Spinal cord (tissue), 10 donors: ENCODE measurements around the gene RIMS4. TPM values are rescaled to one million over a fixed set of nuclear protein-coding genes. Genes with fewer than 3 reads are reported as not detected.

Experiments used
- DNase-seq, 6 donors: peaks; one replicate each; pipeline versions ENCODE4 v3.0.0 to v3.0.0-alpha.2; 2013 to 2015; ENCODE audit warnings: low spot score in 6 of 6, low read depth in 4 of 6
- H3K27ac ChIP-seq: one replicate; pipeline ENCODE4 v1.5.1; 2013; ENCODE audit warnings: low read depth, low read length, control low read depth
- H3K27me3 ChIP-seq: one replicate; pipeline ENCODE4 v1.6.1; 2013; ENCODE audit warnings: low read length; ENCODE audit not compliant: control insufficient read depth, insufficient read depth
- H3K36me3 ChIP-seq: one replicate; pipeline ENCODE4 v1.6.1; 2013; ENCODE audit warnings: low read length; ENCODE audit not compliant: control insufficient read depth, insufficient read depth
- H3K4me1 ChIP-seq: one replicate; pipeline ENCODE4 v1.6.1; 2013; ENCODE audit warnings: low read length; ENCODE audit not compliant: control insufficient read depth, insufficient read depth
- H3K4me3 ChIP-seq: one replicate; pipeline ENCODE4 v1.5.1; 2013; ENCODE audit warnings: low read depth, low read length, control low read depth
- H3K9me3 ChIP-seq: one replicate; pipeline ENCODE4 v1.6.1; 2013; ENCODE audit warnings: low read length; ENCODE audit not compliant: control insufficient read depth, insufficient read depth
- WGBS: methylation state at CpG from one replicate; pipeline ENCODE4 v1.1.5; 2013; ENCODE audit warnings: missing lambda C conversion rate; ENCODE audit not compliant: insufficient coverage; 5-methylcytosine and 5-hydroxymethylcytosine counted together
- polyA plus RNA-seq, 2 donors: library from polyadenylated mRNA; unstranded; fragments of 120-200 nt; gene quantifications; one replicate each; pipeline ENCODE4 v1.2.1, GENCODE V29; 2013; ENCODE audit not compliant: insufficient read length in 2 of 2
- total RNA-seq, 2 donors: library from RNA; depleted of rRNA in 1 of 2; stranded (reverse); fragments of 120-200 nt in 1 of 2; fragments of >200 nt in 1 of 2; gene quantifications; one replicate each; pipeline versions ENCODE4 v1.2.3 to v1.2.4, GENCODE V29; 2013 to 2014
- donor health status: healthy.

RIMS4 gene
- total and polyA plus RNA-seq, 4 donors = 12.4 to 51.2 (median 37.7) TPM

DNA sequence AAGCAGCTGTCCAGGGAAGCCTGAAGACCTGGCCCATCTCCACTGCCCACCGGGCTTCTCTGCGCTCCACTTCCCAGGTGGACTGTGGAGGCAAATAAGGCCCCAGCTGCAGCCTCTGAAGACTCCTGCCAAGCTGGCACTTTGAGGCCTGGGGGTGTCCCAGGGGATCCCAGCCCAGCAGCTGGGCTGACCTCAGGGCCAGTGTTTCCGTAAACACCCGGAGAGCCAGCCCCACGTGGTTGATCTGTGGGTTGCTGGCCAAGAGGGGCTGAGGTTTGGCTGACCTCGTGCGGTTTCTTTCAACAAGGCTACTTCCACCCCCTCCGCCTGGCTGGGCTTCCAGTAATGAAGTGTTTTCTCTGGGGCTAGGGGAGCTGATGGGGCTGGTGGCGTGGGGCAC is 107.6 kb downstream of the RIMS4 start:
- Histone ChIP-seq H3K9me3 (no peaks in the 10 kb centered on the region), H3K36me3 (no peaks in the 10 kb centered on the region), H3K4me1 (peaks cover 24% of the 10 kb centered on the region), H3K27me3 (no peaks in the 10 kb centered on the region), H3K4me3 (no peak overlapping the region), H3K27ac (no peak overlapping the region)
- 42% methylated on average over 8 of the region's 9 CpGs for whole genome bisulfite sequencing
- DNase-seq = peak in 1 of 6 donors; percentile 76

GRCh38 chr20:44701858-44702256 is 108.5 kb downstream of the RIMS4 start:
- Histone ChIP-seq H3K27me3 (no peaks in the 10 kb centered on the region), H3K9me3 (no peaks in the 10 kb centered on the region), H3K4me3 (no peak overlapping the region), H3K36me3 (no peaks in the 10 kb centered on the region), H3K4me1 (peaks cover 24% of the 10 kb centered on the region), H3K27ac (no peak overlapping the region)
- DNase-seq = no peak
- 100% methylated on average over 1 of the region's 7 CpGs for WGBS

Other genes with a start within 250 kb of the RIMS4 start
- 100 to 1,000 TPM in 1 of 2 donors, 10 to 100 TPM in 1; 25.5 to 107 TPM for gene PKIG, start 228.0 kb downstream of the RIMS4 start, total RNA-seq
- 10 to 100 TPM; 64.9 to 67.2 TPM for gene PKIG, start 228.0 kb downstream of the RIMS4 start, polyA plus RNA-seq
- 1 to 10 TPM; 1.3 to 2.8 TPM for gene ADA, start 158.8 kb downstream of the RIMS4 start, total RNA-seq
- gene ADA, start 158.8 kb downstream of the RIMS4 start, polyA plus RNA-seq = 1 to 10 TPM; 3.0 to 3.1 TPM
- under 1 TPM; 0.17 to 0.20 TPM for gene CCN5, start 95.2 kb downstream of the RIMS4 start, total RNA-seq
- gene CCN5, start 95.2 kb downstream of the RIMS4 start, polyA plus RNA-seq = under 1 TPM; 0.32 to 0.50 TPM
- under 1 TPM; 0.30 to 0.55 TPM for gene KCNK15, start 64.7 kb downstream of the RIMS4 start, total RNA-seq
- gene KCNK15, start 64.7 kb downstream of the RIMS4 start, polyA plus RNA-seq = under 1 TPM; 0.15 to 0.19 TPM
- gene YWHAB, start 75.2 kb upstream of the RIMS4 start, total RNA-seq = 100 to 1,000 TPM; 139 to 258 TPM
- gene YWHAB, start 75.2 kb upstream of the RIMS4 start, polyA plus RNA-seq = 100 to 1,000 TPM; 276 to 381 TPM
- 10 to 100 TPM; 12.0 to 15.4 TPM for gene PABPC1L, start 99.5 kb upstream of the RIMS4 start, total RNA-seq
- gene PABPC1L, start 99.5 kb upstream of the RIMS4 start, polyA plus RNA-seq = 10 to 100 TPM; 27.2 to 58.0 TPM
- gene TOMM34, start 149.9 kb upstream of the RIMS4 start, total RNA-seq = 10 to 100 TPM; 10.8 to 23.9 TPM
- gene TOMM34, start 149.9 kb upstream of the RIMS4 start, polyA plus RNA-seq = 10 to 100 TPM; 27.9 to 28.5 TPM
- 10 to 100 TPM; 20.7 to 36.5 TPM for gene STK4, start 156.0 kb upstream of the RIMS4 start, total RNA-seq
- 10 to 100 TPM; 13.5 to 15.3 TPM for gene STK4, start 156.0 kb upstream of the RIMS4 start, polyA plus RNA-seq